GM18526 (cell line): ENCODE data around the gene C1orf174.
A peak's percentile ranks its signal among the peaks of the same experiment; 100 is the strongest.

Experiments used
- POLR2A ChIP-seq: IDR thresholded peaks from 3 replicates; pipeline ENCODE4 v1.6.1; 2011; ENCODE audit not compliant: insufficient read length; ENCODE audit errors: extremely low read depth

Gene C1orf174

DNA sequence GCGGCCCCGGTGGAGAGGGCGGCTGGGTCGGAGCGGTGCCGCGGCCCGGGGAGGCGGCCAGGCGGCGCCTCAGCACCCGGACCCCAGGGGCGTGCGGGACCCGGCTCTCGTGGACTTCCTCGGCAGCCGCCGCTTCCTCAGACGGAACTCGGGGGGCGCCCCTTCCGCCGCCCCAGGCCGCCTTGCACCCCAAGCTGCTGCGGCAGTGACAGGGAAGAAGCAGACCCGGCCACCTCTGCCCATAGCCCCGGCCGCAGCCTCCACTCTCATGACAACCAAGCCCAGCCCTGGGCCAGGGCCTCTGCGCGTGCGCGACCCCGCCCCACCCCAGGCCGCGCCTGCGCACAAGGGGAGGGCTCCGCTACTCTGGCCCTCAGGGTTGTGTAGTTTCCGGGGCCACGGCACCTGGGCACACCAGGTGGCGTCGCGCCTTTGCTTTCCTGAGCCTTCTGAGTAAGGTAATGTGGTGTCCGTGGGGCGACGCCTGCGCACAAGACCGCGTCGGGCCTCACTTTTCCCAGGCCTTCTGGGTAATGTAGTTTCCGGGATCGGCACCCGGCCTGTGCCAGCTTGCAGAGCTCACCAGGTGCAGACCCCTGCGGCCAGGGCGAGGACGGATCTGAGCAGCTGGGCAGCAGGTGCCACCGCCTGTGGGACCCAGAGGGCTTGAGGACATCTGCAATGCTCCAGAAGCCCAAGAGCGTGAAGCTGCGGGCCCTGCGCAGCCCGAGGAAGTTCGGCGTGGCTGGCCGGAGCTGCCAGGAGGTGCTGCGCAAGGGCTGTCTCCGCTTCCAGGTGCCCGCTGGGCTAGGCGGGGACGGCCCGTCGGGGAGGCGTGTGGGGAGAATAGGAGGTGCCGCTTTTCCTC lies 42.9 kb downstream of the C1orf174 start, which contains the start of the genes CEP104 and DFFB:
Gene CEP104 (minus strand): TSS at position 289 of the 868 bp plus-strand sequence. CDS start 4,804 bp downstream, outside the sequence.
Gene DFFB (plus strand): TSS at position 554 of the 868 bp plus-strand sequence. CDS start 128 bp downstream, at position 682.
- peak; percentile 84 for TF ChIP-seq POLR2A

DNA sequence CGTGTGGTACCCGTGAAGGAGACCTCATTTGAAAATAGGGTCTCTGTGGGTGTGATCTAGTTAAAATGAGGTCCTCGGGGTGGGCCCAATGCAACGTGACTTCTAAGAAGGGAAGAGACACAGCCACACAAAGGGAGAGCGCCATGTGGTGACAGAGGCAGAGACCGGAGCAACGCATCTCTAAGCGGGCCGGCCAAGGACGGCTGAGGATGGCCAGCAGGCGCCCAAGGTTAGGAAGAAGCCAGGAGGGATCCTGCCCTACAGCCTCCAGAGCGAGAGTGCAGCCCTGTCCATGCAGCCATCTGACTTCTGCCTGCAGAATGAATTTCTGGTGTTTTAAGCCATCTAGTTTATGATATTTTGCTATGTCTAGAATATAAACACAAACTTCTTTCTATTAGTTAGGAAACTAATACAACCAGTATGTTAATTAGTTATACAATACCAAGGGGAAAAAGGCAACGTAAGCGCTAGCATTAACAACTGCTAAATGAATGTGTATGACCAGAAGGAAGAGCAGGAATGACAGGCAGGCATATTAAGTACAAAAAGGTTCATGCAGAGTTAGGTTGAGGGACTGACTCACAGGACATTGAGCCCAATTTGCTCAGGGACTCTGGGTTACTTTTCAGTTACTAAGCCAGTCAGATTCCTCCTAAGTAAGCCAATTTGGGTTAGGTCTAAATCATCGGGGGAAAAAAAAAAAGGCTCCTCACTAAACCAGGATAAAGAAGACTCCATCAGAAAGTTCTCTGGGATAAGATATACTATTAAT lies 47.2 kb downstream of the C1orf174 start:
- no peak for TF ChIP-seq POLR2A

DNA sequence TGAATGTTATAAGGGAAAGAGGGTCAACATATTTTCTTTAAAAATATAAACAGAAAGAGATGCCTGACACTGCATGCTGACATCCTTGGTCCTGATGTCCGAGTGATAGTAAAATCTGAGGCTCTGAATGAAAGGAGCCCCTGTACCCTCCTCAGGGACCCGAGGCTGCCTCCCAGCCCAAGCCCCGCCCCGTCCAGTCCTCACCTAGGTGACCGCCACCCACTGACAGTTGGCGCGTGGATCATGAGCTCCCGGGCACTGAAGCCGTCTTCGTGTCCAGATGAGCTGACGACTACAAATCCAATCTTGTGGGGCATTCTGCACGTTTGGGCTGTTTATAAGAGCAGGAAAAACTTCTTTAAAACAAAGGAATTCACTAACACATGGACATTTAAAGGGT lies 48.0 kb downstream of the C1orf174 start:
- TF ChIP-seq POLR2A, result no peak

DNA sequence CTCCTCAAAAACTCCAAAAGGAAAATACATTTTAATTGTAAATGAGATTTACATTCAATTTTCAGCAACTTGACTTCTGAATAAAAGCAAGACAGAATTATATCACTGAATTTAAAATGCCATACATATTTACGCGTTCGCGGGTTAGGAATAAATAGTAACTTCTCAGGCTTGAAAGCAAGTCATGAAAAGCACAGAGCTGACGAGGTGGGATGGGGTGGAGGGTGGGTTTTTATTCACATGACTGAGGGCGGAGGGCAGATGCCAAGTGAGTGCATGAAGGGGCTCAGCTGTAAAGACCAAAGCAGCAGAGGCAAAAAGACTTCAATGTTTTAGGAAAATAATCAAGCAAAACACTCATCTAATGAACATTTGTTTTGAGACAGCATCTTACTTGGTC lies 48.8 kb downstream of the C1orf174 start:
- no peak for TF ChIP-seq POLR2A

DNA sequence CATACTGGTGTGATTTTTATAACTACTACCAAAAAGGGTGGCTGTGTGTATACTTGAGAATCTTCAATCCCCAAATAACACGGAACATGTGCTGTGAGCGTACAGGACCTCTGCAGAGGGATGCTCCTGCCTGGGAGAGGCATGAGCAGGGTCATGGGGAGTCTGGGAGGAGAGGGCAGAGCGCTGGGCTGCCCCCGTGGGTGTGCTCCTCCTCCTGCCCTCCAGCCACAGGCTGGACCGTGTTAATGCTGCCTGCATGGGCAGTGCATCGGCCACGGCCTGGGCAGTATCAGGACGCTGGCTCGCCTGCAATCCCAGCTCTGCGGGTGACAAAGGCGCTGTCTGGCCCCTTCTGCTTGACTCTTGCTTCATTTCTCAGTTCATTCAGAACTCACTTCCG lies 49.2 kb downstream of the C1orf174 start:
- TF ChIP-seq POLR2A, result no peak

DNA sequence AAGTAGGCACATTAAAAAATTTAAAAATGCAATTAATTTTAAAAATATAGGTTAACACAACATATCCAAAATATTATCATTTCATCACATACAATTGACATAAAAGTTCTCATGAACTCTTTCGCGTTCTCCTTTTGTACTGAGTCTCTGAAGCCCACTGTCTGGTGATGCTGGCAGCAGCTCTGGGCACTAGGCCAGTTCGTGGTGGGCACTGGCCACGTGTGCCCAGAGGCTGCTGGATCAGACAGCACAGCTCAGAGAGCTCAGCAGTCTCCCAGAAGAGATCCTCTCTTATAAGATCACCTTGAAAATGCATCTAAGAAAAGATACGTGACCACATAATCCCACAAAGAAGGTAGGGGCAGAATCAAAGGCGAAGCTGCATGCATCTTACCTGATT lies 53.0 kb downstream of the C1orf174 start:
- no peak for TF ChIP-seq POLR2A

DNA sequence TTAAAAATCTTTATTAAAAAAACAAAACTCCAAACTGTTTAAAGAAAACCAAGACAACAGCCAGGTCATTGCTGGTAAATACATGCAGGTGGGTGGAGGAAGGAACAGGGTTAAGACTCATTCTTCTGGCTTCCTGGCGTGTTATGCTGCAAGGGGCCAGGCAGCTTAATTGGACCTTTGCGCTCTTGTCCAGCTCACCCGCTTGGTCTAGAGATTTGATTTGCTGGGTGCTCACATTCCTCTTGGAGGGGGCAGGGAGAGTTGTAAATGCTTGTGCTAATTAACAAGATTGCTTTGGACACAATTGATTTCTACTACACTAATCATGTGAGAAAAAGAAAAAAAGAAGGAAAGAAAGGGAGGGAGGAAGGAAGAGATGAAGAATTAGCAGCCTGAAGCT lies 53.5 kb downstream of the C1orf174 start:
- no peak for TF ChIP-seq POLR2A

DNA sequence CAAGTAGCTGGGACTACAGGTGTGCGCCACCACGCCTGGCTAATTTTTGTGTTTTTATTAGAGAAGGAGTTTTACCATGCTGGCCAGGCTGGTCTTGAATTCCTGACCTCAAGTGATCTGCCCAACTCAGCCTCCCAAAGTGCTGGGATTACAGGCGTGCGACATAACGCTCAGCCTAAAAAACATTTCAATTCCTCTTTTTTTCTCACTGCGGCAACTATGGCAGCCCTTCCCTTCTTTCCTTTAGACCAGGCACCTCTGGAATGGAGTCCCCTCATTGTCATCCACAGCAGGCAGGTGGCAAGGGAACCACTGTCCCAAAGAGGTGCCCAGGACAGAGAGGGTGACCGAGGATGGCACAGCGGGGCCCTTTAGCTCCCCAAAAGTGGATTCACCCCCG lies 57.2 kb downstream of the C1orf174 start:
- no peak for TF ChIP-seq POLR2A

DNA sequence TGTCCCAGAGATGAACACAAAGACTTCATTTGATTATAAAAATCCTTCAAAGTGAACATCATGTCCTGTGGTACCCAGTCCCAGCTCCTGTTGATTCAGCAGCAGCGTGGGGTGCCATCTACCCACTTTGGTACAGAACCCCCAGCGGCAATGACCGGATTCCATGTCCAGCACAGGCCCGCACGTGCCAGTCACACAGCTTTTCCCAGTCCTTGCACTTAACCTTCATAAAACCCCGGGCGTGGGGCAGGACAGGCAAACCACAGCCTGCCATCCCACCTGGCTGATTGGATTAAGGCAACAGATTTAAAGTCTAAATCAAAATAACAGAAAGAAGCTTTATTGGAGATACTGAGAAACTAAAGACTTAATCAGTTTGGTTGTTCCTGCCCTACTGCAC lies 58.6 kb downstream of the C1orf174 start:
- TF ChIP-seq POLR2A, result no peak
